ENCODE measurements around the gene C12orf42. TPM values are rescaled to one million over a fixed set of nuclear protein-coding genes. Genes with fewer than 3 reads are reported as not detected.

Gene C12orf42
- total RNA-seq, 1 donor from 2014 or later = 0.11 TPM

GRCh38 chr12:103350116-103350515, 145.7 kb downstream of the C12orf42 start:
- no peaks in the 10 kb centered on the region for H3K36me3 Mint-ChIP-seq
- H3K27me3 Mint-ChIP-seq (ENCODE audit: low read depth) = peaks cover 8% of the 10 kb centered on the region
- no peaks in the 10 kb centered on the region for H3K9me3 Mint-ChIP-seq
- DNase-seq (ENCODE audit: low spot score in 2 of 2, unreplicated experiment in 2 of 2) = no peak
- no peaks in the 10 kb centered on the region for H3K4me1 Mint-ChIP-seq
- H3K27ac Mint-ChIP-seq = no peak overlapping the region
- H3K4me3 Mint-ChIP-seq = no peak overlapping the region
- no peak for TF ChIP-seq CTCF (IDR thresholded peaks at IDR 0.05; ENCODE audit: unreplicated experiment)

GRCh38 chr12:103348935-103349334, 146.8 kb downstream of the C12orf42 start:
- Mint-ChIP-seq H3K27me3 (ENCODE audit: low read depth) (peaks cover 7% of the 10 kb centered on the region), H3K9me3 (no peaks in the 10 kb centered on the region), H3K27ac (no peak overlapping the region), H3K36me3 (no peaks in the 10 kb centered on the region), H3K4me3 (no peak overlapping the region), H3K4me1 (no peaks in the 10 kb centered on the region)
- TF ChIP-seq CTCF (IDR thresholded peaks at IDR 0.05; ENCODE audit: unreplicated experiment) = no peak
- no peak for DNase-seq (ENCODE audit: low spot score in 2 of 2, unreplicated experiment in 2 of 2)

GRCh38 chr12:103336940-103337339, 158.8 kb downstream of the C12orf42 start:
- Mint-ChIP-seq H3K36me3 (no peaks in the 10 kb centered on the region), H3K9me3 (peaks cover 15% of the 10 kb centered on the region), H3K27ac (no peak overlapping the region)

GRCh38 chr12:103334466-103334865, 161.3 kb downstream of the C12orf42 start:
- H3K36me3 Mint-ChIP-seq = no peaks in the 10 kb centered on the region
- no peaks in the 10 kb centered on the region for H3K9me3 Mint-ChIP-seq
- no peaks in the 10 kb centered on the region for H3K4me1 Mint-ChIP-seq
- H3K27ac Mint-ChIP-seq = no peak overlapping the region
- TF ChIP-seq CTCF (IDR thresholded peaks at IDR 0.05; ENCODE audit: unreplicated experiment) = no peak
- H3K27me3 Mint-ChIP-seq (ENCODE audit: low read depth) = peaks cover 35% of the 10 kb centered on the region
- no peak overlapping the region for H3K4me3 Mint-ChIP-seq
- DNase-seq (ENCODE audit: low spot score in 2 of 2, unreplicated experiment in 2 of 2) = no peak

More at GRCh38 chr12:103336940-103337339, 158.8 kb downstream of the C12orf42 start:
- H3K4me3 Mint-ChIP-seq = no peak overlapping the region
- peaks cover 23% of the 10 kb centered on the region for H3K27me3 Mint-ChIP-seq (ENCODE audit: low read depth)
- DNase-seq (ENCODE audit: low spot score in 2 of 2, unreplicated experiment in 2 of 2) = no peak
- no peak for TF ChIP-seq CTCF (IDR thresholded peaks at IDR 0.05; ENCODE audit: unreplicated experiment)
- H3K4me1 Mint-ChIP-seq = no peaks in the 10 kb centered on the region

GRCh38 chr12:103333676-103334075, 162.1 kb downstream of the C12orf42 start:
- Mint-ChIP-seq H3K9me3 (no peaks in the 10 kb centered on the region), H3K27ac (no peak overlapping the region), H3K27me3 (ENCODE audit: low read depth) (peaks cover 33% of the 10 kb centered on the region), H3K4me3 (no peak overlapping the region), H3K4me1 (no peaks in the 10 kb centered on the region), H3K36me3 (no peaks in the 10 kb centered on the region)
- TF ChIP-seq CTCF (IDR thresholded peaks at IDR 0.05; ENCODE audit: unreplicated experiment) = no peak
- no peak for DNase-seq (ENCODE audit: low spot score in 2 of 2, unreplicated experiment in 2 of 2)

GRCh38 chr12:103331643-103332042, 164.1 kb downstream of the C12orf42 start:
- Mint-ChIP-seq H3K36me3 (no peaks in the 10 kb centered on the region), H3K4me3 (no peak overlapping the region), H3K4me1 (no peaks in the 10 kb centered on the region), H3K27me3 (ENCODE audit: low read depth) (peaks cover 29% of the 10 kb centered on the region), H3K9me3 (no peaks in the 10 kb centered on the region), H3K27ac (no peak overlapping the region)
- DNase-seq (ENCODE audit: low spot score in 2 of 2, unreplicated experiment in 2 of 2) = no peak
- no peak for TF ChIP-seq CTCF (IDR thresholded peaks at IDR 0.05; ENCODE audit: unreplicated experiment)

Measured in mesothelial cell of epicardium (in vitro differentiated cells).